CD4-positive, alpha-beta T cell (primary cell): ENCODE measurements around the gene AGXT. TPM values are rescaled to one million over a fixed set of nuclear protein-coding genes. Genes with fewer than 3 reads are reported as not detected.

Source experiments
- ATAC-seq: fragments of 200-7000 bp; cut with Tn5 transposase; one replicate; pipeline ENCODE4 v1.10.0; 2022; ENCODE audit warnings: mild to moderate bottlenecking; ENCODE audit not compliant: poor library complexity
- CTCF ChIA-PET: fragments of 350-600 bp; sonication (Branson Sonifier 250); formaldehyde crosslinking; loops from one replicate; lab custom pipeline; 2021; ENCODE audit warnings: antibody characterized with exemption, inconsistent platforms; lab: Charles Lee
- POLR2A ChIA-PET: fragments of 350-600 bp; sonication (Branson Sonifier 250); formaldehyde crosslinking; loops from one replicate; lab custom pipeline; 2021; ENCODE audit warnings: antibody characterized with exemption, inconsistent platforms; lab: Charles Lee
- DNase-seq, 14 experiments: peaks; one replicate each; pipeline ENCODE4 v3.0.0-alpha.2; 2013 to 2020; ENCODE audit warnings: mixed read lengths in 2 of 14
- H3K27ac ChIP-seq, 2 donors: one replicate each; pipeline versions ENCODE4 v1.5.1 to v1.7.0; 2013; ENCODE audit warnings: low read length in 2 of 2, low read depth in 1 of 2, mild to moderate bottlenecking in 1 of 2
- H3K27me3 ChIP-seq, 2 experiments: 1 replicate in 1 of 2; 2 replicates in 1 of 2; pipeline versions ENCODE4 v1.6.1 to v1.7.0; 2013; ENCODE audit warnings: low read length in 2 of 2, control low read depth in 1 of 2, mild to moderate bottlenecking in 1 of 2, moderate library complexity in 1 of 2; ENCODE audit not compliant: insufficient read depth in 2 of 2, control insufficient read depth in 1 of 2
- H3K36me3 ChIP-seq: one replicate; pipeline ENCODE4 v1.6.1; 2013; ENCODE audit warnings: low read length, control low read depth; ENCODE audit not compliant: insufficient read depth
- H3K4me1 ChIP-seq: one replicate; pipeline ENCODE4 v1.6.1; 2013; ENCODE audit warnings: low read length, control low read depth; ENCODE audit not compliant: insufficient read depth
- H3K4me3 ChIP-seq: one replicate; pipeline ENCODE4 v1.5.1; 2013; ENCODE audit warnings: mild to moderate bottlenecking, low read length, moderate library complexity
- H3K9me3 ChIP-seq, 2 experiments: 1 replicate in 1 of 2; 2 replicates in 1 of 2; pipeline versions ENCODE4 v1.6.1 to v1.7.0; 2013; ENCODE audit warnings: low read length in 2 of 2, mild to moderate bottlenecking in 2 of 2, control low read depth in 1 of 2, moderate library complexity in 1 of 2; ENCODE audit not compliant: control insufficient read depth in 1 of 2, insufficient read depth in 1 of 2
- H3K27ac Mint-ChIP-seq: one replicate; pipeline ENCODE4 v1.8.0; 2020; ENCODE audit warnings: mixed read lengths
- H3K27me3 Mint-ChIP-seq: one replicate; pipeline ENCODE4 v1.8.0; 2021; ENCODE audit warnings: mixed read lengths
- H3K36me3 Mint-ChIP-seq: one replicate; pipeline ENCODE4 v1.8.0; 2021; ENCODE audit warnings: low read depth, mixed read lengths
- H3K4me1 Mint-ChIP-seq: one replicate; pipeline ENCODE4 v1.8.0; 2021; ENCODE audit warnings: low read depth, mixed read lengths
- H3K4me3 Mint-ChIP-seq: one replicate; pipeline ENCODE4 v1.8.0; 2020; ENCODE audit warnings: mild to moderate bottlenecking, mixed read lengths
- H3K9me3 Mint-ChIP-seq: one replicate; pipeline ENCODE4 v1.8.0; 2020; ENCODE audit warnings: mixed read lengths
- intact Hi-C, 2 experiments: fragments of 100-400 bp; cut with DNase I in 1 of 2; cut with micrococcal nuclease in 1 of 2; formaldehyde crosslinking; loops; one replicate each; pipeline versions ENCODE4 v1.15.1 to v1.9.0; 2023 to 2025; cut with DNase I, micrococcal nuclease
- total RNA-seq, 174 experiments: library from RNA in 2 of 174; stranded (reverse) in 2 of 174; gene quantifications; one replicate each; pipeline ENCODE4 v1.2.3 and lab custom pipeline; 2021 to 2026
- TF ChIP-seq, protein P1 (sequence below): fragments of 200-600 bp; IDR thresholded peaks from one replicate; pipeline ENCODE4 v1.8.0; 2022; ENCODE audit warnings: antibody characterized with exemption, mild to moderate bottlenecking

The AGXT gene
- total RNA-seq, 2 experiments from 2014 or later = not detected

DNA sequence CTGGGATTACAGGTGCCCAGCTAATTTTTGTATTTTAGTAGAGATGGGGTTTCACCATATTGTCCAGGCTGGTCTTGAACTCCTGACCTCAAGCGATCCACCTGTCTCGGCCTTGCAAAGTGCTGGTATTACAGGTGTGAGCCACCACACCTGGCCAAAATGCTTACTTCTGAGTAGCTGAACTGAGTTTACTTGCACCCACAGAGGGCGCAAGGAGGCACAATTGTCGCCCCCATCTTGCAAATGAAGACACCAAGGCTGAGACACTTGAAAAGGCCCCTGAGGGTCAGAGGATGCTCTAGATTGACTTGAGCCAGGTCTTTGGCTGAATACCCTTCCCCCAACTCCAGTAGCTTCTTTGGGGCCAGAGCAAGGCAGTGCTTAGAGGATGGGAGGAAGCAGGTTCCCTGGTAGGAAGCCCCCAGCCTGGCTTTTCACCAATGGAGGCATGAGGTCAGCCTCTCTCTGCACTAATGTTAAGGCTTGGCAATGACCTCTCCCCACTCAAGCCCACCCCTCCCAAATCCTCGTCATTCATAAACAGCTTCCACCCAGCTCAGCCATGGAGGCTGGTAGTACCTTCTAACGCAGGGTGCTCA lies 34.1 kb upstream of the AGXT start:
- no peak overlapping the region for H3K27ac Mint-ChIP-seq
- CTCF ChIA-PET = no interaction called here
- no peak overlapping the region for H3K4me3 ChIP-seq
- intact Hi-C loops = loop anchor here (5.0 to 10.0 kb wide), 8 partner anchors 250 to 1048 kb away; partner anchors contain the start of genes ANKMY1 (in 1 of the 2), CAPN10 (in 1 of the 2), FARP2 (in 1 of the 2) and HDLBP (in 1 of the 2)
- H3K9me3 Mint-ChIP-seq = no peaks in the 10 kb centered on the region
- no peaks in the 10 kb centered on the region for H3K36me3 Mint-ChIP-seq
- H3K36me3 ChIP-seq = no peaks in the 10 kb centered on the region
- ATAC-seq = no peak
- H3K4me1 ChIP-seq = peaks cover 14% of the 10 kb centered on the region
- H3K27ac ChIP-seq = no peak overlapping the region
- POLR2A ChIA-PET = no interaction called here
- TF ChIP-seq, protein P1, sequence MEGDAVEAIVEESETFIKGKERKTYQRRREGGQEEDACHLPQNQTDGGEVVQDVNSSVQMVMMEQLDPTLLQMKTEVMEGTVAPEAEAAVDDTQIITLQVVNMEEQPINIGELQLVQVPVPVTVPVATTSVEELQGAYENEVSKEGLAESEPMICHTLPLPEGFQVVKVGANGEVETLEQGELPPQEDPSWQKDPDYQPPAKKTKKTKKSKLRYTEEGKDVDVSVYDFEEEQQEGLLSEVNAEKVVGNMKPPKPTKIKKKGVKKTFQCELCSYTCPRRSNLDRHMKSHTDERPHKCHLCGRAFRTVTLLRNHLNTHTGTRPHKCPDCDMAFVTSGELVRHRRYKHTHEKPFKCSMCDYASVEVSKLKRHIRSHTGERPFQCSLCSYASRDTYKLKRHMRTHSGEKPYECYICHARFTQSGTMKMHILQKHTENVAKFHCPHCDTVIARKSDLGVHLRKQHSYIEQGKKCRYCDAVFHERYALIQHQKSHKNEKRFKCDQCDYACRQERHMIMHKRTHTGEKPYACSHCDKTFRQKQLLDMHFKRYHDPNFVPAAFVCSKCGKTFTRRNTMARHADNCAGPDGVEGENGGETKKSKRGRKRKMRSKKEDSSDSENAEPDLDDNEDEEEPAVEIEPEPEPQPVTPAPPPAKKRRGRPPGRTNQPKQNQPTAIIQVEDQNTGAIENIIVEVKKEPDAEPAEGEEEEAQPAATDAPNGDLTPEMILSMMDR = no peak
- DNase-seq = no peak
- no peaks in the 10 kb centered on the region for H3K4me1 Mint-ChIP-seq
- no peak overlapping the region for H3K4me3 Mint-ChIP-seq
- H3K27me3 Mint-ChIP-seq = peaks cover 15% of the 10 kb centered on the region
- peaks cover 0 to 4% of the 10 kb centered on the region in 2 experiments for H3K9me3 ChIP-seq
- peaks cover 6 to 8% of the 10 kb centered on the region in 2 experiments for H3K27me3 ChIP-seq

DNA sequence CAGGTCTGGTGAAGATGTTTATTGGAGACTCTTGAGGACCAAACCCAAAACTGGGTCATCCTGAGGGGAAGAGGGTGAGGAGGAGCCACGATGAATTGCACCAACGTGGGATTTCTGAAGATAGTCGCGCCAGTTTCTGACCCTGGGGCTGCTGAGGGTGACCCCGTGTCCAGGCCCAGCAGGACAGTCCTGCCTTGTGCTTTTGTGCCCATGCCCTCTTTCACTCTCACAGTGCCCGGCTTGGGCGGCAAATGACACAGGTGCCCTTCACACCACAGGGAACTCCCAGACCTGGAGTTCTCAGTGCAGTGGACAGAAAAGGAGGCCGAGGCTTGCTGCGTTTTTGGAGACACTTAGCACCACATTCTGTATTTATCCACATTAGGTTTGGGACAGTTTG lies 33.1 kb upstream of the AGXT start:
- Histone ChIP-seq H3K4me3 (no peak overlapping the region), H3K27ac (no peak overlapping the region), H3K4me1 (peaks cover 14% of the 10 kb centered on the region), H3K36me3 (no peaks in the 10 kb centered on the region), H3K9me3 (peaks cover 0 to 4% of the 10 kb centered on the region in 2 experiments), H3K27me3 (peaks cover 0 to under 1% of the 10 kb centered on the region in 2 experiments)
- POLR2A ChIA-PET = no interaction called here
- CTCF ChIA-PET = no interaction called here
- no peak for ATAC-seq
- intact Hi-C loops = loop anchor here in 1 of 2 experiments (10.0 kb wide), 3 partner anchors 251 to 869 kb away; partner anchors contain the start of genes CAPN10 and ING5
- Mint-ChIP-seq H3K9me3 (no peaks in the 10 kb centered on the region), H3K27me3 (peaks cover 14% of the 10 kb centered on the region), H3K36me3 (no peaks in the 10 kb centered on the region), H3K4me3 (no peak overlapping the region), H3K27ac (no peak overlapping the region), H3K4me1 (no peaks in the 10 kb centered on the region)
- TF ChIP-seq, protein P1 = no peak
- no peak for DNase-seq

DNA sequence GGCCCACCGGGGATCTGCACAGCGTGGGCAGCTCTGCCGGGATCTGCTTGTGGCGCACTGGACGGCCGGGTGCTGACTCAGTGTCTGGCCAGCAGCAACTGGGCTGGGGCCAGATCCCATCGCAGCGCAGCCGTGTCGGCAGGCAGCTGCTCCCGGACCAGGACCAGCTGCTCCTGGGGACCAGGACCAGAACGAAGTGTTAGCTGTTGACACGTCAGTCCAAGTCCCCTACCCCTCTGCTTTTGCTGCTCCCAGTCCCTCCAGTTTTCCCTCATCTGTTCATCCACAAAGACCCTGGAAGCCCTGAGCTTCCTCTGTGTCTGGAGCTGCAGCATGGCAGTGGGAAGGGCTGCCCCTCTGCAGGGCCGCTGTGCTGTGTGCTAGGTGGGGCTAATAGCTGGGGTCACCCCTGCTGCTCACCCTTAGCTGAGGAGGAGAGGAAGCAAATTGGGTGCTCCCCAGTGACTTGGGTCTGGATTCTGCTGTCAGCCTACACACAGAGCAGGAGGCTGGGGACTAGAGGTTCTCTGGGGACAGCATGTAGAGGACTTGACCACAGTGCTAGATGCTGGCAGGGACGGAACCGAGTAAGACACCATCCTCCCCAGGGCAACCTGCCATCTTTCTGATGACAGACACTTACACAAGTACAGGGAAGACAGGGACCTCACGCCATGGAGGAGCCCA lies 31.7 kb upstream of the AGXT start:
- Histone ChIP-seq H3K27me3 (peaks cover 0 to 4% of the 10 kb centered on the region in 2 experiments), H3K4me3 (no peak overlapping the region), H3K9me3 (no peaks in the 10 kb centered on the region), H3K36me3 (no peaks in the 10 kb centered on the region), H3K27ac (no peak overlapping the region), H3K4me1 (peaks cover 8% of the 10 kb centered on the region)
- CTCF ChIA-PET = no interaction called here
- TF ChIP-seq, protein P1 = no peak
- DNase-seq = no peak
- Mint-ChIP-seq H3K4me1 (no peaks in the 10 kb centered on the region), H3K9me3 (no peaks in the 10 kb centered on the region), H3K27me3 (peaks cover 11% of the 10 kb centered on the region), H3K27ac (no peak overlapping the region), H3K4me3 (no peak overlapping the region), H3K36me3 (no peaks in the 10 kb centered on the region)
- POLR2A ChIA-PET = no interaction called here
- ATAC-seq = no peak
- intact Hi-C loops = loop anchor here in 1 of 2 experiments (10.0 kb wide), 3 partner anchors 252 to 868 kb away; partner anchors contain the start of genes CAPN10 and ING5
